GM23338 (cell line): Measurements from ENCODE around the gene SMG7. TPM values are rescaled to one million over a fixed set of nuclear protein-coding genes. Genes with fewer than 3 reads are reported as not detected.

Source experiments
- ATAC-seq: fragments of 200-7000 bp; cut with Tn5 transposase; 3 replicates; pipeline ENCODE4 v1.9.1; 2020
- DNase-seq: peaks from one replicate; pipeline ENCODE4 v3.0.0-alpha.2; 2015; ENCODE audit warnings: low spot score
- H2AFZ ChIP-seq: fragments of 200-600 bp; sonication (generic); 2 replicates; pipeline ENCODE4 v1.8.0; 2016; ENCODE audit warnings: antibody characterized with exemption, mild to moderate bottlenecking, moderate library complexity
- H3F3A ChIP-seq: fragments of 200-600 bp; sonication (generic); replicated peaks from 2 replicates; pipeline ENCODE4 v1.8.0; 2017; ENCODE audit warnings: antibody characterized with exemption, mixed run types, low read depth
- H3K27ac ChIP-seq: fragments of 200-600 bp; sonication (generic); 2 replicates; pipeline ENCODE4 v1.6.1; 2016; ENCODE audit warnings: low read depth
- H3K27me3 ChIP-seq: fragments of 200-600 bp; sonication (generic); 2 replicates; pipeline ENCODE4 v1.8.0; 2016; ENCODE audit warnings: mild to moderate bottlenecking, mixed run types, moderate library complexity; ENCODE audit not compliant: insufficient read depth
- H3K36me3 ChIP-seq: fragments of 200-600 bp; sonication (generic); 2 replicates; pipeline ENCODE4 v1.8.0; 2016; ENCODE audit warnings: mild to moderate bottlenecking; ENCODE audit not compliant: insufficient read depth
- H3K4me1 ChIP-seq: fragments of 200-600 bp; sonication (generic); 2 replicates; pipeline ENCODE4 v1.8.0; 2016; ENCODE audit warnings: mild to moderate bottlenecking, moderate library complexity; ENCODE audit not compliant: insufficient read depth
- H3K4me2 ChIP-seq: fragments of 200-600 bp; sonication (generic); 2 replicates; pipeline ENCODE4 v1.7.1; 2017; ENCODE audit warnings: mixed run types
- H3K4me3 ChIP-seq: fragments of 200-600 bp; sonication (generic); 2 replicates; pipeline ENCODE4 v1.6.1; 2016; ENCODE audit warnings: mixed run types
- H3K79me2 ChIP-seq: fragments of 200-600 bp; sonication (generic); replicated peaks from 2 replicates; pipeline ENCODE4 v1.8.0; 2017; ENCODE audit warnings: mild to moderate bottlenecking; ENCODE audit not compliant: insufficient read depth
- H3K9me2 ChIP-seq: fragments of 200-600 bp; sonication (generic); 2 replicates; pipeline ENCODE4 v1.8.0; 2017; ENCODE audit not compliant: insufficient read depth
- H4K20me1 ChIP-seq: fragments of 200-600 bp; sonication (generic); replicated peaks from 2 replicates; pipeline ENCODE4 v1.8.0; 2017; ENCODE audit warnings: mild to moderate bottlenecking; ENCODE audit not compliant: insufficient read depth
- H3K27ac Mint-ChIP-seq: 2 replicates; pipeline ENCODE4 v1.8.0; 2020; ENCODE audit warnings: inconsistent platforms, mild to moderate bottlenecking, moderate library complexity, mixed read lengths
- H3K27me3 Mint-ChIP-seq: 3 replicates; pipeline ENCODE4 v1.8.0; 2022; ENCODE audit warnings: low read depth, mild to moderate bottlenecking, moderate library complexity, mixed read lengths, inconsistent platforms; ENCODE audit not compliant: insufficient read depth, poor library complexity
- H3K36me3 Mint-ChIP-seq: 3 replicates; pipeline ENCODE4 v1.8.0; 2021; ENCODE audit warnings: low read depth, mild to moderate bottlenecking, inconsistent platforms, moderate library complexity, mixed read lengths
- H3K4me1 Mint-ChIP-seq: 3 replicates; pipeline ENCODE4 v1.8.0; 2020; ENCODE audit warnings: mild to moderate bottlenecking, inconsistent platforms, mixed read lengths
- H3K4me3 Mint-ChIP-seq: 3 replicates; pipeline ENCODE4 v1.8.0; 2021; ENCODE audit warnings: moderate library complexity, mild to moderate bottlenecking, inconsistent platforms, mixed read lengths
- H3K9me3 Mint-ChIP-seq: 3 replicates; pipeline ENCODE4 v1.8.0; 2020; ENCODE audit warnings: moderate library complexity, mild to moderate bottlenecking, inconsistent platforms, mixed read lengths
- CREB1 ChIP-seq: fragments of 250-450 bp; sonication (Bioruptor Pico); IDR thresholded peaks from 2 replicates; pipeline ENCODE4 v1.5.0; 2020; ENCODE audit warnings: low read depth, mild to moderate bottlenecking, moderate library complexity
- CTCF ChIP-seq, 2 experiments: fragments of 200-600 bp in 1 of 2; sonication (generic) in 1 of 2; conservative IDR thresholded peaks; 2 replicates each; pipeline versions ENCODE4 v1.5.1 to v1.6.1; 2016 to 2017; ENCODE audit warnings: antibody characterized with exemption in 2 of 2, low read depth in 2 of 2, mild to moderate bottlenecking in 2 of 2, moderate library complexity in 1 of 2
- EZH2 ChIP-seq: fragments of 200-600 bp; sonication (generic); IDR thresholded peaks from one replicate; pipeline ENCODE4 v1.8.0; 2017; ENCODE audit warnings: antibody characterized with exemption, mild to moderate bottlenecking, low read depth; ENCODE audit not compliant: unreplicated experiment
- JUNB ChIP-seq: IDR thresholded peaks from one replicate; pipeline ENCODE4 v1.6.1; 2016; ENCODE audit warnings: antibody characterized with exemption; ENCODE audit not compliant: unreplicated experiment
- NANOG ChIP-seq: IDR thresholded peaks from 2 replicates; pipeline ENCODE4 v1.6.1; 2016; ENCODE audit warnings: antibody characterized with exemption, borderline replicate concordance
- POLR2AphosphoS5 ChIP-seq: IDR thresholded peaks from 2 replicates; pipeline ENCODE4 v1.6.1; 2016; ENCODE audit warnings: antibody characterized with exemption, low read depth
- REST ChIP-seq: IDR thresholded peaks from one replicate; pipeline ENCODE4 v1.6.1; 2018; ENCODE audit warnings: antibody characterized with exemption; ENCODE audit not compliant: unreplicated experiment
- STAT1 ChIP-seq: IDR thresholded peaks from one replicate; pipeline ENCODE4 v1.6.1; 2016; ENCODE audit warnings: antibody characterized with exemption; ENCODE audit not compliant: unreplicated experiment
- ZNF331 ChIP-seq: fragments of 250-450 bp; sonication (Bioruptor Pico); IDR thresholded peaks from 2 replicates; pipeline ENCODE4 v1.5.0; 2020; ENCODE audit warnings: low read depth, mild to moderate bottlenecking, moderate library complexity
- ZNF462 ChIP-seq: fragments of 250-450 bp; sonication (Bioruptor Pico); IDR thresholded peaks from 2 replicates; pipeline ENCODE4 v1.5.0; 2020; ENCODE audit warnings: mild to moderate bottlenecking, moderate library complexity
- polyA plus RNA-seq: library from polyadenylated mRNA; unstranded; fragments of >200 nt; fragmentation: Nextera tagmentation; extraction: Ambion mirVana; gene quantifications from 2 replicates; pipeline ENCODE4 v1.2.1, GENCODE V29; 2016
- total RNA-seq: library from RNA; depleted of rRNA; stranded (reverse); fragments of >200 nt; shearing (Covaris generic); gene quantifications from 2 replicates; pipeline ENCODE4 v1.2.3, GENCODE V29; 2014
- TF ChIP-seq, protein P1 (sequence below): IDR thresholded peaks from 2 replicates; pipeline ENCODE4 v1.6.1; 2016; ENCODE audit warnings: antibody characterized with exemption

SMG7 gene
- total and polyA plus RNA-seq, 2 experiments from 2014 or later = 33.0 to 79.4 TPM

DNA sequence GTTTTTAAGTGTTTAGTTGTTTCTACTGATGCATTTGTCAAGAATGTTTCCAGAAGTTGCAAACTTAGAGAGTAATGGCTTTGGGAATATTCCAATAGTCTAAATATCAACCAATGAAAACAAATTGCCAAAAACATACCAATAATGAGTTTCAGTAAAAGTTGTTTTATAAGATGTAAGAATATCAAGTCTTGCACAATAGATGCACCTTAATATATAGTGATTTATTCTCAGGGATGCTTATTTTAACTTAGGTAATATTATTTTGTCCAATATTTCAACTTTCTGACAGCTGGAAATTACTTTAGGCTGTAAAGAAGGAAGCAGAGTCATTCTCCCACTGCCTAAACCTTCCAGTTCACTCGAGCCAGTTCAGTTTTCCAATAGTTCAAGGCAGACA lies 48.8 kb upstream of the SMG7 start (continued):
- TF ChIP-seq ZNF462 (CRISPR knock-in tag) (no peak), CREB1 (CRISPR knock-in tag) (no peak)

GRCh38 chr1:183424691-183425090 lies 47.6 kb upstream of the SMG7 start:
- DNase-seq (no peak), ATAC-seq (no peak)
- no peaks in the 10 kb centered on the region for H4K20me1 ChIP-seq
- no peak overlapping the region for H2AFZ ChIP-seq
- no peaks in the 10 kb centered on the region for H3F3A ChIP-seq
- peaks cover 5% of the 10 kb centered on the region; the same call in 1 of the 2 replicates for H3K9me2 ChIP-seq
- no peak overlapping the region for H3K4me3 ChIP-seq
- Mint-ChIP-seq H3K27ac (no peak overlapping the region), H3K4me1 (peaks cover 3% of the 10 kb centered on the region), H3K9me3 (peaks cover 24% of the 10 kb centered on the region), H3K27me3 (peaks cover 6% of the 10 kb centered on the region), H3K4me3 (no peak overlapping the region), H3K36me3 (peaks cover 16% of the 10 kb centered on the region)
- H3K36me3 ChIP-seq = no peaks in the 10 kb centered on the region; the same call in 1 of the 2 replicates
- H3K79me2 ChIP-seq = no peaks in the 10 kb centered on the region
- H3K4me2 ChIP-seq = no peak overlapping the region
- no peak overlapping the region for H3K27ac ChIP-seq
- no peaks in the 10 kb centered on the region for H3K27me3 ChIP-seq
- peaks cover 1% of the 10 kb centered on the region; the same call in 1 of the 2 replicates for H3K4me1 ChIP-seq
- TF ChIP-seq STAT1 (no peak), NANOG (no peak), JUNB (no peak), EZH2 (no peak), REST (no peak), CREB1 (CRISPR knock-in tag) (no peak), CTCF (conservative IDR thresholded peaks at IDR 0.05; ENCODE audit: low read depth in 2 of 2) (no peak), ZNF331 (CRISPR knock-in tag) (no peak), POLR2AphosphoS5 (no peak)
- TF ChIP-seq, protein P1, sequence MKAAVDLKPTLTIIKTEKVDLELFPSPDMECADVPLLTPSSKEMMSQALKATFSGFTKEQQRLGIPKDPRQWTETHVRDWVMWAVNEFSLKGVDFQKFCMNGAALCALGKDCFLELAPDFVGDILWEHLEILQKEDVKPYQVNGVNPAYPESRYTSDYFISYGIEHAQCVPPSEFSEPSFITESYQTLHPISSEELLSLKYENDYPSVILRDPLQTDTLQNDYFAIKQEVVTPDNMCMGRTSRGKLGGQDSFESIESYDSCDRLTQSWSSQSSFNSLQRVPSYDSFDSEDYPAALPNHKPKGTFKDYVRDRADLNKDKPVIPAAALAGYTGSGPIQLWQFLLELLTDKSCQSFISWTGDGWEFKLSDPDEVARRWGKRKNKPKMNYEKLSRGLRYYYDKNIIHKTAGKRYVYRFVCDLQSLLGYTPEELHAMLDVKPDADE = no peak
